ENCODE data around the gene PECR.

Gene PECR

GRCh38 chr2:216064665-216065064 lies 16.9 kb downstream of the PECR start:
- ATAC-seq = no peak
- H3K27ac Mint-ChIP-seq = no peak overlapping the region
- H3K4me3 Mint-ChIP-seq = no peak overlapping the region
- no peaks in the 10 kb centered on the region for H3K9me3 Mint-ChIP-seq
- H3K4me1 Mint-ChIP-seq = peaks cover 18% of the 10 kb centered on the region
- no peak for DNase-seq (ENCODE audit: low spot score in 2 of 2)
- H3K36me3 Mint-ChIP-seq = peaks cover 47% of the 10 kb centered on the region

- no peaks in the 10 kb centered on the region for H3K9me3 Mint-ChIP-seq
- H3K36me3 Mint-ChIP-seq = peaks cover 47% of the 10 kb centered on the region
- no peak overlapping the region for H3K4me3 Mint-ChIP-seq
- H3K27ac Mint-ChIP-seq = no peak overlapping the region
- ATAC-seq = no peak
- H3K4me1 Mint-ChIP-seq = peaks cover 14% of the 10 kb centered on the region
- DNase-seq (ENCODE audit: low spot score in 2 of 2) = no peak
These were observed 17.5 kb downstream of the PECR start for GRCh38 chr2:216064014-216064630.

- peaks cover 42% of the 10 kb centered on the region for H3K36me3 Mint-ChIP-seq
- H3K4me1 Mint-ChIP-seq = peaks cover 14% of the 10 kb centered on the region
- DNase-seq (ENCODE audit: low spot score in 2 of 2) (no peak), ATAC-seq (no peak)
- H3K4me3 Mint-ChIP-seq = no peak overlapping the region
- no peaks in the 10 kb centered on the region for H3K9me3 Mint-ChIP-seq
- H3K27ac Mint-ChIP-seq = no peak overlapping the region
These were observed 22.3 kb downstream of the PECR start for GRCh38 chr2:216059233-216059834.

- H3K36me3 Mint-ChIP-seq = peaks cover 35% of the 10 kb centered on the region
These were observed 23.9 kb downstream of the PECR start for GRCh38 chr2:216057688-216058193.

GRCh38 chr2:216056739-216057138 lies 24.9 kb downstream of the PECR start:
- no peaks in the 10 kb centered on the region for H3K9me3 Mint-ChIP-seq
- H3K4me3 Mint-ChIP-seq = peak overlapping the region; percentile 65
- H3K27ac Mint-ChIP-seq = peak overlapping the region; percentile 94
- H3K4me1 Mint-ChIP-seq = peaks cover 14% of the 10 kb centered on the region
- H3K36me3 Mint-ChIP-seq = peaks cover 26% of the 10 kb centered on the region
- ATAC-seq (no peak), DNase-seq (ENCODE audit: low spot score in 2 of 2) (no peak)

More at GRCh38 chr2:216057688-216058193, 23.9 kb downstream of the PECR start:
- ATAC-seq (peak; percentile 94), DNase-seq (ENCODE audit: low spot score in 2 of 2) (peak; percentile 13 to 69)
- Mint-ChIP-seq H3K9me3 (no peaks in the 10 kb centered on the region), H3K4me1 (peaks cover 14% of the 10 kb centered on the region), H3K4me3 (peak overlapping the region; percentile 65), H3K27ac (peak overlapping the region; percentile 94)

- Mint-ChIP-seq H3K36me3 (peaks cover 16% of the 10 kb centered on the region), H3K9me3 (no peaks in the 10 kb centered on the region), H3K4me3 (no peak overlapping the region), H3K4me1 (peaks cover 14% of the 10 kb centered on the region), H3K27ac (peak overlapping the region; percentile 94)
- ATAC-seq (no peak), DNase-seq (ENCODE audit: low spot score in 2 of 2) (no peak)
These were observed 25.9 kb downstream of the PECR start for GRCh38 chr2:216055680-216056079.

GRCh38 chr2:216052420-216052819 lies 29.2 kb downstream of the PECR start:
- Mint-ChIP-seq H3K9me3 (no peaks in the 10 kb centered on the region), H3K4me1 (peaks cover 14% of the 10 kb centered on the region), H3K4me3 (no peak overlapping the region), H3K27ac (no peak overlapping the region), H3K36me3 (peaks cover 38% of the 10 kb centered on the region)
- ATAC-seq (no peak), DNase-seq (ENCODE audit: low spot score in 2 of 2) (no peak)

GRCh38 chr2:216051350-216051749 lies 30.3 kb downstream of the PECR start:
- no peak for DNase-seq (ENCODE audit: low spot score in 2 of 2)
- H3K9me3 Mint-ChIP-seq = no peaks in the 10 kb centered on the region
- no peak for ATAC-seq
- peaks cover 11% of the 10 kb centered on the region for H3K4me1 Mint-ChIP-seq
- H3K36me3 Mint-ChIP-seq = peaks cover 49% of the 10 kb centered on the region
- H3K27ac Mint-ChIP-seq = no peak overlapping the region
- no peak overlapping the region for H3K4me3 Mint-ChIP-seq

GRCh38 chr2:216049452-216049851 lies 32.2 kb downstream of the PECR start:
- Mint-ChIP-seq H3K27ac (no peak overlapping the region), H3K36me3 (peaks cover 53% of the 10 kb centered on the region), H3K4me1 (peaks cover 8% of the 10 kb centered on the region), H3K9me3 (no peaks in the 10 kb centered on the region), H3K4me3 (no peak overlapping the region)
- no peak for ATAC-seq
- no peak for DNase-seq (ENCODE audit: low spot score in 2 of 2)

- Mint-ChIP-seq H3K4me1 (peaks cover 14% of the 10 kb centered on the region), H3K9me3 (no peaks in the 10 kb centered on the region), H3K36me3 (peaks cover 64% of the 10 kb centered on the region), H3K4me3 (no peak overlapping the region), H3K27ac (no peak overlapping the region)
- DNase-seq (ENCODE audit: low spot score in 2 of 2) (no peak), ATAC-seq (no peak)
These were observed 34.2 kb downstream of the PECR start for GRCh38 chr2:216047397-216047796.

- Mint-ChIP-seq H3K4me3 (no peak overlapping the region), H3K36me3 (peaks cover 60% of the 10 kb centered on the region), H3K9me3 (no peaks in the 10 kb centered on the region), H3K4me1 (peaks cover 14% of the 10 kb centered on the region), H3K27ac (peak overlapping the region; percentile 3)
- ATAC-seq (peak; percentile 96), DNase-seq (ENCODE audit: low spot score in 2 of 2) (no peak)
These were observed 36.6 kb downstream of the PECR start for GRCh38 chr2:216044883-216045486.

GRCh38 chr2:216043949-216044348 lies 37.7 kb downstream of the PECR start:
- Mint-ChIP-seq H3K36me3 (peaks cover 68% of the 10 kb centered on the region), H3K4me3 (no peak overlapping the region), H3K4me1 (peaks cover 14% of the 10 kb centered on the region), H3K9me3 (no peaks in the 10 kb centered on the region), H3K27ac (peak overlapping the region; percentile 3)
- no peak for DNase-seq (ENCODE audit: low spot score in 2 of 2)
- no peak for ATAC-seq

- ATAC-seq = no peak
- Mint-ChIP-seq H3K4me1 (peaks cover 14% of the 10 kb centered on the region), H3K4me3 (no peak overlapping the region), H3K36me3 (peaks cover 43% of the 10 kb centered on the region), H3K27ac (peak overlapping the region; percentile 45), H3K9me3 (no peaks in the 10 kb centered on the region)
- DNase-seq (ENCODE audit: low spot score in 2 of 2) = no peak
These were observed 40.2 kb downstream of the PECR start for GRCh38 chr2:216041438-216041837.

GRCh38 chr2:216039918-216040317 lies 41.7 kb downstream of the PECR start:
- H3K4me1 Mint-ChIP-seq = peaks cover 10% of the 10 kb centered on the region
- H3K36me3 Mint-ChIP-seq = peaks cover 29% of the 10 kb centered on the region
- H3K27ac Mint-ChIP-seq = peak overlapping the region; percentile 82
- H3K9me3 Mint-ChIP-seq = no peaks in the 10 kb centered on the region
- ATAC-seq = no peak
- H3K4me3 Mint-ChIP-seq = no peak overlapping the region
- no peak for DNase-seq (ENCODE audit: low spot score in 2 of 2)

- no peak overlapping the region for H3K27ac Mint-ChIP-seq
- H3K4me1 Mint-ChIP-seq = peaks cover 32% of the 10 kb centered on the region
- DNase-seq (ENCODE audit: low spot score in 2 of 2) (peak; percentile 82 to 92), ATAC-seq (peak; percentile 48)
- H3K4me3 Mint-ChIP-seq = no peak overlapping the region
- peaks cover 23% of the 10 kb centered on the region for H3K36me3 Mint-ChIP-seq
- no peaks in the 10 kb centered on the region for H3K9me3 Mint-ChIP-seq
These were observed 47.5 kb downstream of the PECR start for GRCh38 chr2:216034065-216034464.

- Mint-ChIP-seq H3K4me1 (peaks cover 32% of the 10 kb centered on the region), H3K9me3 (no peaks in the 10 kb centered on the region)
- no peak for ATAC-seq
These were observed 48.2 kb downstream of the PECR start for GRCh38 chr2:216033403-216033802.

More at GRCh38 chr2:216033403-216033802, 48.2 kb downstream of the PECR start:
- no peak overlapping the region for H3K4me3 Mint-ChIP-seq
- no peak for DNase-seq (ENCODE audit: low spot score in 2 of 2)
- peaks cover 27% of the 10 kb centered on the region for H3K36me3 Mint-ChIP-seq
- H3K27ac Mint-ChIP-seq = no peak overlapping the region
